Kidney (tissue), 14 donors: ENCODE measurements around the gene ANGPT4. TPM values are rescaled to one million over a fixed set of nuclear protein-coding genes. Genes with fewer than 3 reads are reported as not detected.
A peak's percentile ranks its signal among the peaks of the same experiment; 100 is the strongest.

Source experiments
- DNase-seq, 5 donors: peaks; one replicate each; pipeline ENCODE4 v3.0.0-alpha.2; 2013 to 2020
- FAIRE-seq: peaks from 2 replicates; lab custom pipeline; 2012; peaks lifted over from hg19 to GRCh38; lab: Jason Lieb, UNC
- H3K27ac ChIP-seq, 2 donors: one replicate each; pipeline ENCODE4 v1.7.0; 2013; ENCODE audit warnings: low read depth in 2 of 2, low read length in 2 of 2, inconsistent platforms in 1 of 2
- H3K27me3 ChIP-seq: one replicate; pipeline ENCODE4 v1.7.1; 2013; ENCODE audit warnings: low read length, inconsistent platforms; ENCODE audit not compliant: control insufficient read depth, insufficient read depth
- H3K36me3 ChIP-seq, 3 donors: one replicate each; pipeline versions ENCODE4 v1.7.0 to v1.7.1; 2013; ENCODE audit warnings: low read length in 3 of 3, control low read depth in 1 of 3, inconsistent platforms in 1 of 3; ENCODE audit not compliant: insufficient read depth in 3 of 3, control insufficient read depth in 2 of 3
- H3K4me1 ChIP-seq, 3 donors: one replicate each; pipeline versions ENCODE4 v1.7.0 to v1.7.1; 2013; ENCODE audit warnings: low read length in 3 of 3, inconsistent platforms in 1 of 3, low read depth in 1 of 3; ENCODE audit not compliant: control insufficient read depth in 2 of 3, insufficient read depth in 2 of 3
- H3K4me3 ChIP-seq, 3 donors: one replicate each; pipeline versions ENCODE4 v1.7.0 to v1.8.1; 2013; ENCODE audit warnings: low read length in 3 of 3, control low read depth in 1 of 3, inconsistent platforms in 1 of 3
- H3K9ac ChIP-seq, 3 donors: one replicate each; pipeline versions ENCODE4 v1.7.0 to v1.7.1; 2013; ENCODE audit warnings: low read length in 3 of 3, control low read depth in 1 of 3, inconsistent platforms in 1 of 3
- H3K9me3 ChIP-seq, 3 donors: one replicate each; pipeline versions ENCODE4 v1.7.0 to v1.7.1; 2013; ENCODE audit warnings: low read length in 3 of 3, control low read depth in 1 of 3, inconsistent platforms in 1 of 3; ENCODE audit not compliant: control insufficient read depth in 2 of 3, insufficient read depth in 1 of 3
- CTCF ChIP-seq: IDR thresholded peaks from 3 replicates; pipeline ENCODE4 v1.5.1; 2012; ENCODE audit warnings: mild to moderate bottlenecking, moderate library complexity, borderline replicate concordance; ENCODE audit not compliant: insufficient read depth; ENCODE audit errors: extremely low read depth
- intact Hi-C: fragments of 100-400 bp; cut with DNase I; formaldehyde crosslinking; loops from one replicate; pipeline ENCODE4 v1.11.1; 2022
- polyA plus RNA-seq: library from polyadenylated mRNA; stranded (reverse); fragments of 350-450 nt; fragmentation: Illumina TruSeq; extraction: RNeasy Lipid Tissue Mini Kit (QIAGEN cat#74804); gene quantifications from one replicate; pipeline ENCODE4 v1.2.3, GENCODE V29; 2014; ENCODE audit warnings: low read depth, low replicate concordance; ENCODE audit not compliant: insufficient read depth
- total RNA-seq: library from RNA; stranded (reverse); fragmentation: NEBNext Ultra II Directional; extraction: Animal tissue kit (Norgen Biotek cat#: 25700); gene quantifications from one replicate; pipeline ENCODE4 v1.2.1, GENCODE V29; 2021
- donor health status: control.
- donor health status: control.
- donor health status: control.
- donor health status: control.
- donor health status: control.
- donor health status: DM: yes; HTN: yes; CAD: no.
- donor health status: Normal renal cell carcinoma (clear cell type).

The ANGPT4 gene
- total and polyA plus RNA-seq, 2 donors from 2014 or later: 0.24 to 0.57 TPM

- DNase-seq (no peak), FAIRE-seq (no peak)
- no peak overlapping the region for H3K4me3 ChIP-seq
- TF ChIP-seq CTCF: no peak
- no peak overlapping the region for H3K9ac ChIP-seq
- intact Hi-C loops: loop anchor here (5.0 kb wide), 1 partner anchor 138 kb away; no protein-coding TSS in a partner anchor
- H3K27me3 ChIP-seq: peaks cover 3% of the 10 kb centered on the region
- no peaks in the 10 kb centered on the region for H3K9me3 ChIP-seq
- H3K4me1 ChIP-seq: peaks cover 0 to 3% (median 2%) of the 10 kb centered on the region in 3 donors
- H3K36me3 ChIP-seq: no peaks in the 10 kb centered on the region
- H3K27ac ChIP-seq: no peak overlapping the region
Observed at GRCh38 chr20:955656-956055, 39.5 kb upstream of the ANGPT4 start.

GRCh38 chr20:955111-955510, 39.0 kb upstream of the ANGPT4 start:
- Histone ChIP-seq H3K4me1 (peaks cover 0 to 3% (median 2%) of the 10 kb centered on the region in 3 donors), H3K9ac (no peak overlapping the region), H3K27me3 (peaks cover 3% of the 10 kb centered on the region), H3K27ac (no peak overlapping the region), H3K36me3 (no peaks in the 10 kb centered on the region), H3K4me3 (no peak overlapping the region), H3K9me3 (no peaks in the 10 kb centered on the region)
- FAIRE-seq (no peak), DNase-seq (no peak)
- no peak for TF ChIP-seq CTCF
- intact Hi-C loops: loop anchor here (5.0 kb wide), 1 partner anchor 138 kb away; no protein-coding TSS in a partner anchor

- no peak for TF ChIP-seq CTCF
- Histone ChIP-seq H3K27ac (no peak overlapping the region), H3K9ac (no peak overlapping the region), H3K4me1 (peaks cover 0 to 3% (median 2%) of the 10 kb centered on the region in 3 donors), H3K27me3 (peaks cover 3% of the 10 kb centered on the region), H3K9me3 (no peaks in the 10 kb centered on the region), H3K4me3 (no peak overlapping the region), H3K36me3 (no peaks in the 10 kb centered on the region)
- DNase-seq (peak in 1 of 5 donors; percentile 19), FAIRE-seq (no peak)
- intact Hi-C loops: no loop called here
Observed at GRCh38 chr20:953742-954141, 37.6 kb upstream of the ANGPT4 start.
